Nephron progenitor cell (in vitro differentiated cells): ENCODE measurements around the gene ROR2.
A peak's percentile ranks its signal among the peaks of the same experiment; 100 is the strongest.

Experiments
- DNase-seq: peaks from one replicate; pipeline ENCODE4 v3.0.0; 2021
- H3K27ac Mint-ChIP-seq: 2 replicates; pipeline ENCODE4 v1.8.0; 2021; ENCODE audit warnings: mild to moderate bottlenecking, moderate library complexity, mixed read lengths
- H3K27me3 Mint-ChIP-seq: 2 replicates; pipeline ENCODE4 v1.8.0; 2021; ENCODE audit warnings: mild to moderate bottlenecking, low read depth, mixed read lengths; ENCODE audit not compliant: poor library complexity
- H3K36me3 Mint-ChIP-seq: 2 replicates; pipeline ENCODE4 v1.8.0; 2021; ENCODE audit warnings: low read depth, mixed read lengths
- H3K4me1 Mint-ChIP-seq: 2 replicates; pipeline ENCODE4 v1.8.0; 2021; ENCODE audit warnings: mixed read lengths
- H3K4me3 Mint-ChIP-seq: 2 replicates; pipeline ENCODE4 v1.8.0; 2021; ENCODE audit warnings: mild to moderate bottlenecking, moderate library complexity, mixed read lengths
- H3K9me3 Mint-ChIP-seq: 2 replicates; pipeline ENCODE4 v1.8.0; 2021; ENCODE audit warnings: mild to moderate bottlenecking, moderate library complexity, mixed read lengths
- CTCF ChIP-seq: fragments of 200-600 bp; sonication (generic); IDR thresholded peaks from 2 replicates; pipeline ENCODE4 v1.5.0; 2021; ENCODE audit warnings: antibody characterized with exemption

The ROR2 gene

GRCh38 chr9:91935066-91935749 is 14.8 kb downstream of the ROR2 start:
- H3K9me3 Mint-ChIP-seq: peaks cover 44% of the 10 kb centered on the region
- no peak for TF ChIP-seq CTCF
- peaks cover 3% of the 10 kb centered on the region for H3K27me3 Mint-ChIP-seq

GRCh38 chr9:91934654-91935053 is 15.4 kb downstream of the ROR2 start:
- peaks cover 50% of the 10 kb centered on the region for H3K9me3 Mint-ChIP-seq
- H3K4me1 Mint-ChIP-seq: peaks cover 60% of the 10 kb centered on the region
- TF ChIP-seq CTCF: no peak
- peaks cover 3% of the 10 kb centered on the region for H3K27me3 Mint-ChIP-seq
- no peak overlapping the region for H3K27ac Mint-ChIP-seq
- H3K36me3 Mint-ChIP-seq: peaks cover 73% of the 10 kb centered on the region
- DNase-seq: no peak
- H3K4me3 Mint-ChIP-seq: peak overlapping the region; percentile 45

More at GRCh38 chr9:91935066-91935749, 14.8 kb downstream of the ROR2 start:
- DNase-seq: peak; percentile 50
- Mint-ChIP-seq H3K4me3 (peak overlapping the region; percentile 45), H3K27ac (peak overlapping the region; percentile 70), H3K4me1 (peaks cover 66% of the 10 kb centered on the region), H3K36me3 (peaks cover 73% of the 10 kb centered on the region)

- H3K9me3 Mint-ChIP-seq: peaks cover 59% of the 10 kb centered on the region
- H3K4me3 Mint-ChIP-seq: peak overlapping the region; percentile 3
- peak overlapping the region; percentile 13 for H3K27ac Mint-ChIP-seq
Measured at GRCh38 chr9:91933556-91934352, 16.3 kb downstream of the ROR2 start.

GRCh38 chr9:91930475-91930874 is 19.6 kb downstream of the ROR2 start:
- peaks cover 85% of the 10 kb centered on the region for H3K9me3 Mint-ChIP-seq
- no peak overlapping the region for H3K4me3 Mint-ChIP-seq
- H3K4me1 Mint-ChIP-seq: peaks cover 35% of the 10 kb centered on the region
- peaks cover 7% of the 10 kb centered on the region for H3K27me3 Mint-ChIP-seq
- no peak for DNase-seq
- no peak for TF ChIP-seq CTCF
- peaks cover 86% of the 10 kb centered on the region for H3K36me3 Mint-ChIP-seq
- no peak overlapping the region for H3K27ac Mint-ChIP-seq

More at GRCh38 chr9:91933556-91934352, 16.3 kb downstream of the ROR2 start:
- no peak for TF ChIP-seq CTCF
- DNase-seq: no peak
- H3K36me3 Mint-ChIP-seq: peaks cover 75% of the 10 kb centered on the region
- H3K27me3 Mint-ChIP-seq: peaks cover 3% of the 10 kb centered on the region
- H3K4me1 Mint-ChIP-seq: peaks cover 54% of the 10 kb centered on the region

GRCh38 chr9:91929331-91929730 is 20.7 kb downstream of the ROR2 start:
- peaks cover 30% of the 10 kb centered on the region for H3K4me1 Mint-ChIP-seq
- no peak for DNase-seq
- no peak overlapping the region for H3K27ac Mint-ChIP-seq
- H3K4me3 Mint-ChIP-seq: no peak overlapping the region
- peaks cover 91% of the 10 kb centered on the region for H3K36me3 Mint-ChIP-seq
- H3K27me3 Mint-ChIP-seq: peaks cover 4% of the 10 kb centered on the region
- TF ChIP-seq CTCF: no peak
- peaks cover 86% of the 10 kb centered on the region for H3K9me3 Mint-ChIP-seq
